ENCODE measurements around the gene CACHD1. TPM values are rescaled to one million over a fixed set of nuclear protein-coding genes. Genes with fewer than 3 reads are reported as not detected.
A peak's percentile ranks its signal among the peaks of the same experiment; 100 is the strongest.

The CACHD1 gene
- 2.9 TPM for total RNA-seq
- long read RNA-seq, partial matches to known transcripts: 1 of 2 reads
- long read RNA-seq, other reads (novel, unspliced or antisense): 1 of 2 reads

GRCh38 chr1:64469977-64470664 lies at the start of gene CACHD1:
TSS of gene CACHD1 (plus strand) at chr1:64470129. CDS start at chr1:64470745, 616 bp downstream.
- intact Hi-C loops (cut with DNase I): loop anchor here (5.0 to 10.0 kb wide), 6 partner anchors 42 to 355 kb away; partner anchors contain the start of gene RAVER2
- peak; percentile 86 for DNase-seq (ENCODE audit: low spot score)

- intact Hi-C loops (cut with DNase I): no loop called here
- DNase-seq (ENCODE audit: low spot score): no peak
Measured at GRCh38 chr1:64421377-64421776, 48.6 kb upstream of the CACHD1 start.

GRCh38 chr1:64423526-64423925 lies 46.4 kb upstream of the CACHD1 start:
- intact Hi-C loops (cut with DNase I): no loop called here
- DNase-seq (ENCODE audit: low spot score): no peak

- intact Hi-C loops (cut with DNase I): no loop called here
- DNase-seq (ENCODE audit: low spot score): no peak
Measured at GRCh38 chr1:64424412-64424811, 45.5 kb upstream of the CACHD1 start.

- no peak for DNase-seq (ENCODE audit: low spot score)
- intact Hi-C loops (cut with DNase I): no loop called here
Measured at GRCh38 chr1:64425521-64425920, 44.4 kb upstream of the CACHD1 start.

- intact Hi-C loops (cut with DNase I): no loop called here
- no peak for DNase-seq (ENCODE audit: low spot score)
Measured at GRCh38 chr1:64426681-64427080, 43.2 kb upstream of the CACHD1 start.

- no peak for DNase-seq (ENCODE audit: low spot score)
- intact Hi-C loops (cut with DNase I): no loop called here
Measured at GRCh38 chr1:64427879-64428278, 42.0 kb upstream of the CACHD1 start.

- DNase-seq (ENCODE audit: low spot score): no peak
- intact Hi-C loops (cut with DNase I): no loop called here
Measured at GRCh38 chr1:64433308-64433707, 36.6 kb upstream of the CACHD1 start.

GRCh38 chr1:64433747-64434146 lies 36.2 kb upstream of the CACHD1 start:
- DNase-seq (ENCODE audit: low spot score): no peak
- intact Hi-C loops (cut with DNase I): no loop called here

GRCh38 chr1:64435000-64435399 lies 34.9 kb upstream of the CACHD1 start:
- intact Hi-C loops (cut with DNase I): no loop called here
- no peak for DNase-seq (ENCODE audit: low spot score)

GRCh38 chr1:64437453-64437852 lies 32.5 kb upstream of the CACHD1 start:
- no peak for DNase-seq (ENCODE audit: low spot score)

GRCh38 chr1:64440183-64440826 lies 29.6 kb upstream of the CACHD1 start:
- intact Hi-C loops (cut with DNase I): no loop called here
- DNase-seq (ENCODE audit: low spot score): no peak

More at GRCh38 chr1:64437453-64437852, 32.5 kb upstream of the CACHD1 start:
- intact Hi-C loops (cut with DNase I): no loop called here

GRCh38 chr1:64451440-64451839 lies 18.5 kb upstream of the CACHD1 start:
- intact Hi-C loops (cut with DNase I): no loop called here
- no peak for DNase-seq (ENCODE audit: low spot score)

GRCh38 chr1:64453688-64454087 lies 16.2 kb upstream of the CACHD1 start:
- DNase-seq (ENCODE audit: low spot score): no peak
- intact Hi-C loops (cut with DNase I): no loop called here

- intact Hi-C loops (cut with DNase I): no loop called here
Measured at GRCh38 chr1:64458915-64459314, 11.0 kb upstream of the CACHD1 start.

GRCh38 chr1:64459743-64460142 lies 10.2 kb upstream of the CACHD1 start:
- intact Hi-C loops (cut with DNase I): no loop called here
- DNase-seq (ENCODE audit: low spot score): no peak

More at GRCh38 chr1:64458915-64459314, 11.0 kb upstream of the CACHD1 start:
- DNase-seq (ENCODE audit: low spot score): no peak

GRCh38 chr1:64466033-64466432 lies 3.9 kb upstream of the CACHD1 start:
- intact Hi-C loops (cut with DNase I): no loop called here

GRCh38 chr1:64469116-64469976 lies 583 bp upstream of the CACHD1 start:
- no peak for DNase-seq (ENCODE audit: low spot score)
- intact Hi-C loops (cut with DNase I): no loop called here

More at GRCh38 chr1:64466033-64466432, 3.9 kb upstream of the CACHD1 start:
- no peak for DNase-seq (ENCODE audit: low spot score)

- intact Hi-C loops (cut with DNase I): loop anchor here (5.0 to 10.0 kb wide), 6 partner anchors 42 to 354 kb away; partner anchors contain the start of gene RAVER2
- DNase-seq (ENCODE audit: low spot score): no peak
Measured at GRCh38 chr1:64470665-64471217, 812 bp downstream of the CACHD1 start.

Data from cardiac septum (tissue), 1 donor.